Right cardiac atrium (tissue), 5 donors: ENCODE measurements around the gene GPLD1. TPM values are rescaled to one million over a fixed set of nuclear protein-coding genes. Genes with fewer than 3 reads are reported as not detected.
"Not testable (repeated sequence)": the region's sequence is repeated elsewhere in the genome, so short reads cannot be mapped to it uniquely, and the experiment has no call there.

Experiments used
- ATAC-seq, 2 donors: fragments of 200-7000 bp; cut with Tn5 transposase; one replicate each; pipeline versions ENCODE4 v1.8.0 to v1.9.1; 2020; ENCODE audit warnings: moderate library complexity in 2 of 2, mild to moderate bottlenecking in 1 of 2
- DNase-seq, 3 donors: peaks; one replicate each; pipeline ENCODE4 v3.0.0-alpha.2; 2020
- H3K27ac ChIP-seq: one replicate; pipeline ENCODE4 v1.5.1; 2013; ENCODE audit warnings: mild to moderate bottlenecking, low read length, control low read depth, moderate library complexity
- H3K27me3 ChIP-seq: one replicate; pipeline ENCODE4 v1.6.1; 2013; ENCODE audit not compliant: control insufficient read depth, insufficient read depth
- H3K4me1 ChIP-seq: one replicate; pipeline ENCODE4 v1.6.1; 2013; ENCODE audit warnings: low read length; ENCODE audit not compliant: control insufficient read depth, insufficient read depth
- H3K4me3 ChIP-seq: one replicate; pipeline ENCODE4 v1.5.1; 2013; ENCODE audit warnings: low read length, control low read depth
- H3K9me3 ChIP-seq: one replicate; pipeline ENCODE4 v1.6.1; 2013; ENCODE audit warnings: low read length; ENCODE audit not compliant: control insufficient read depth
- WGBS: extraction: QIAGEN DNeasy Blood & Tissue Kit; methylation state at CpG from one replicate; pipeline ENCODE4 v1.1.7; 2013; 5-methylcytosine and 5-hydroxymethylcytosine counted together
- intact Hi-C, 4 donors: fragments of 100-400 bp; cut with DNase I; formaldehyde crosslinking; loops; one replicate each; pipeline versions ENCODE4 v1.11.0 to v1.14.0; 2022 to 2023
- polyA plus RNA-seq: library from polyadenylated mRNA; stranded (reverse); fragments of 200-250 nt; gene quantifications from one replicate; pipeline ENCODE4 v1.2.3, GENCODE V29; 2013
- total RNA-seq, 4 donors: library from RNA; stranded (reverse); fragmentation: NEBNext Ultra II Directional; extraction: Animal tissue kit (Norgen Biotek cat#: 25700); gene quantifications; one replicate each; pipeline ENCODE4 v1.2.1, GENCODE V29; 2021
- donor health status: healthy with polysubstance abuse.
- donor health status: DM: no; HTN: yes; CAD: no.
- donor health status: DM: no; HTN: no; CAD: no.
- donor health status: DM: no; HTN: yes; CAD: no; lungs with severe emphysema.
- donor health status: DM: yes; HTN: yes; CAD: no.

Gene GPLD1
- total and polyA plus RNA-seq, 5 donors: 0.52 to 1.6 (median 1.1) TPM

- ATAC-seq (no peak), DNase-seq (no peak)
- H3K9me3 ChIP-seq: peaks cover 1% of the 10 kb centered on the region
- no peaks in the 10 kb centered on the region for H3K4me1 ChIP-seq
- no peak overlapping the region for H3K27ac ChIP-seq
- H3K4me3 ChIP-seq: no peak overlapping the region
- no peaks in the 10 kb centered on the region for H3K27me3 ChIP-seq
- 81% methylated on average over 2 of the region's 2 CpGs for WGBS
- intact Hi-C loops: loop anchor here in 1 of 4 donors (5.0 kb wide), 1 partner anchor 110 kb away; no protein-coding TSS in a partner anchor
Measured at GRCh38 chr6:24391756-24392405, 97.5 kb downstream of the GPLD1 start.

- no peak overlapping the region for H3K27ac ChIP-seq
Measured at GRCh38 chr6:24391208-24391607, 98.2 kb downstream of the GPLD1 start.

GRCh38 chr6:24387818-24388217 lies 101.6 kb downstream of the GPLD1 start:
- WGBS: 89% methylated on average over 1 of the region's 1 CpG
- Histone ChIP-seq H3K4me1 (no peaks in the 10 kb centered on the region), H3K4me3 (no peak overlapping the region), H3K27me3 (no peaks in the 10 kb centered on the region), H3K9me3 (no peaks in the 10 kb centered on the region), H3K27ac (no peak overlapping the region)
- intact Hi-C loops: loop anchor here in 3 of 4 donors (5.0 to 10.0 kb wide), 2 partner anchors 103 to 106 kb away; no protein-coding TSS in a partner anchor
- no peak for ATAC-seq
- DNase-seq: no peak

More at GRCh38 chr6:24391208-24391607, 98.2 kb downstream of the GPLD1 start:
- H3K9me3 ChIP-seq: no peaks in the 10 kb centered on the region
- H3K27me3 ChIP-seq: no peaks in the 10 kb centered on the region
- no peak for DNase-seq
- H3K4me1 ChIP-seq: no peaks in the 10 kb centered on the region
- no peak for ATAC-seq
- 55% methylated on average over 2 of the region's 2 CpGs for WGBS
- intact Hi-C loops: loop anchor here in 1 of 4 donors (5.0 kb wide), 1 partner anchor 109 kb away; no protein-coding TSS in a partner anchor
- no peak overlapping the region for H3K4me3 ChIP-seq

- Histone ChIP-seq H3K9me3 (no peaks in the 10 kb centered on the region), H3K4me3 (no peak overlapping the region), H3K27ac (no peak overlapping the region), H3K4me1 (no peaks in the 10 kb centered on the region), H3K27me3 (no peaks in the 10 kb centered on the region)
- ATAC-seq: no peak
- intact Hi-C loops: loop anchor here in 3 of 4 donors (5.0 to 10.0 kb wide), 2 partner anchors 101 to 103 kb away; no protein-coding TSS in a partner anchor
- 74% methylated on average over 8 of the region's 8 CpGs for WGBS
- no peak for DNase-seq
Measured at GRCh38 chr6:24385536-24386269, 103.7 kb downstream of the GPLD1 start.

GRCh38 chr6:24384369-24385130 lies 104.8 kb downstream of the GPLD1 start:
- 89% methylated on average over 5 of the region's 5 CpGs for WGBS
- DNase-seq, H3K4me1 ChIP-seq, H3K9me3 ChIP-seq, H3K27me3 ChIP-seq, H3K27ac ChIP-seq, H3K4me3 ChIP-seq, ATAC-seq: not testable (repeated sequence)
- intact Hi-C loops: loop anchor here in 3 of 4 donors (5.0 to 10.0 kb wide), 2 partner anchors 100 to 102 kb away; no protein-coding TSS in a partner anchor

- WGBS: 95% methylated on average over 9 of the region's 9 CpGs
- intact Hi-C loops: loop anchor here in 2 of 4 donors (10.0 kb wide), 1 partner anchor 98 kb away; no protein-coding TSS in a partner anchor
- DNase-seq, H3K4me3 ChIP-seq, H3K9me3 ChIP-seq, H3K27ac ChIP-seq, H3K4me1 ChIP-seq, ATAC-seq, H3K27me3 ChIP-seq: not testable (repeated sequence)
Measured at GRCh38 chr6:24382891-24383494, 106.4 kb downstream of the GPLD1 start.

- Histone ChIP-seq H3K4me1 (no peaks in the 10 kb centered on the region), H3K4me3 (no peak overlapping the region), H3K27ac (no peak overlapping the region), H3K9me3 (no peaks in the 10 kb centered on the region), H3K27me3 (no peaks in the 10 kb centered on the region)
- no peak for DNase-seq
- intact Hi-C loops: loop anchor here in 2 of 4 donors (10.0 kb wide), 1 partner anchor 97 kb away; no protein-coding TSS in a partner anchor
- 80% methylated on average over 1 of the region's 1 CpG for WGBS
- ATAC-seq: no peak
Measured at GRCh38 chr6:24382220-24382540, 107.2 kb downstream of the GPLD1 start.

- Histone ChIP-seq H3K27ac (no peak overlapping the region), H3K4me1 (no peaks in the 10 kb centered on the region), H3K9me3 (no peaks in the 10 kb centered on the region), H3K4me3 (no peak overlapping the region), H3K27me3 (no peaks in the 10 kb centered on the region)
- intact Hi-C loops: loop anchor here in 2 of 4 donors (10.0 kb wide), 1 partner anchor 97 kb away; no protein-coding TSS in a partner anchor
- no peak for ATAC-seq
- 94% methylated on average over 4 of the region's 4 CpGs for WGBS
- no peak for DNase-seq
Measured at GRCh38 chr6:24381476-24382219, 107.7 kb downstream of the GPLD1 start.

GRCh38 chr6:24378473-24379097 lies 110.8 kb downstream of the GPLD1 start:
- no peak for DNase-seq
- no peak for ATAC-seq
- 78% methylated on average over 1 of the region's 1 CpG for WGBS
- Histone ChIP-seq H3K4me1 (no peaks in the 10 kb centered on the region), H3K27me3 (no peaks in the 10 kb centered on the region), H3K27ac (no peak overlapping the region), H3K9me3 (no peaks in the 10 kb centered on the region), H3K4me3 (no peak overlapping the region)
- intact Hi-C loops: no loop called here
